GM19099 (cell line): ENCODE measurements around the gene TEAD4.

Experiments
- POLR2A ChIP-seq: IDR thresholded peaks from 3 replicates; pipeline ENCODE4 v1.6.1; 2011; ENCODE audit warnings: low read depth; ENCODE audit not compliant: insufficient read length; ENCODE audit errors: extremely low read depth

TEAD4 gene

DNA sequence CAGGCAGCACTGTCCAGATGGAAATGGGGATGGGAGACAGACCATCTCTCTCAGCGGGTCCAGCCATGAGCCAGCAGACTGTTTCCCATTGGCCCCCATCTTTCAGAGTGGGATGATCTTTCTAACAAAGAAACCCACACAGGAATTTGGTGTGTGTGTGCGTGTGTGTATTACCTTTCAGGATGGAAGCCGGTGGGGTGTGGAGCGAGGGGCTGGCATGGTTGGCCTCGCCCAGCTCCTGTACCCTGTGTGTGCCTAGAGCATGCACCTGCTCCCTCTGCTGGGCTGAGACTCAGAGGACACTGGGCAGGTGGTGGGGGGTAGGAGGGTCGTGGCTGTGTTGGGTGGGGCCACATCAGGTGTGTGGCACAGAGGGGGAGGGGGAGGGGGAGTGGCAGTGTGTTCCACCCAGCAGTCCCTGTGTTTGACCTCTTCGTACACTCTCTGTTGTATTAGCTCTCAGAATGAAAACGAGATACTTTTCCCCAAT lies 85.0 kb downstream of the TEAD4 start:
- TF ChIP-seq POLR2A = no peak

DNA sequence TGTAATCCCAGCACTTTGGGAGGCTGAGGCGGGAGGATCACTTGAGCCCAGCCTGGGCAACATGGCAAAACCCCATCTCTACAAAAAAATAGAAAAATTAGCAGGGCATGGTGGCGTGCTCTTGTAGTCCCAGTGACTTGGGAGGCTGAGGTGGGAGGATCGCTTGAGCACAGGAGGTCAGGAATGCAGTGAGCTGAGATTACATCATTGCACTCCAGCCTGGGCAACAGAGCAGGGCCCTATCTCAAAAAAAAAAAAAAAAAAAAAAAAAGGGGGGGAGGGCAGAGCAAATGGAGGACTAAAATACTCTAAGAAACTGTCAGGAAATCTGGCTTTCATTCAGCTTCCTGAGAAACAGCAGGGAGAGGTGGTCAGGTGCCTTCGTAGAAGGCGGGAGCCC lies 86.3 kb downstream of the TEAD4 start:
- no peak for TF ChIP-seq POLR2A

DNA sequence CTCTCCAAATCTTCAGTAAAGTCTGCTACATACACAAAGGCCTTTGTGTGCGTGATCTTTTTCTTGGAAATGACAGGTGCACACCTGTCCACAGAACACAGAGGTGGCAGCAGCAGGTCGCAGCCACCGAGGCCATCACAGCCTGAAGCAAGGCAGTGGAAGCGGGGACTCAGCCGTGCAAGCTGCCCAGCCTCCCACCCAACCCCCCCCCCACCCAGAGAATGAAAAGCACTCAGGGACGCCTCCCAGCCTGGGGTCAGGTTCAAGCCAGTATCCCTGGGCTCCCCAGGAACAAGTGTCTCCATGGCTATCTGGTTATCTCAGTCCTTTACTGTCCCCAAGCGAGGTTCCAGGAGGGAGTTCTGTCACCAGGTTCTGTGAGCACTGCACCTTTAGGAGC lies 86.8 kb downstream of the TEAD4 start:
- TF ChIP-seq POLR2A = no peak

DNA sequence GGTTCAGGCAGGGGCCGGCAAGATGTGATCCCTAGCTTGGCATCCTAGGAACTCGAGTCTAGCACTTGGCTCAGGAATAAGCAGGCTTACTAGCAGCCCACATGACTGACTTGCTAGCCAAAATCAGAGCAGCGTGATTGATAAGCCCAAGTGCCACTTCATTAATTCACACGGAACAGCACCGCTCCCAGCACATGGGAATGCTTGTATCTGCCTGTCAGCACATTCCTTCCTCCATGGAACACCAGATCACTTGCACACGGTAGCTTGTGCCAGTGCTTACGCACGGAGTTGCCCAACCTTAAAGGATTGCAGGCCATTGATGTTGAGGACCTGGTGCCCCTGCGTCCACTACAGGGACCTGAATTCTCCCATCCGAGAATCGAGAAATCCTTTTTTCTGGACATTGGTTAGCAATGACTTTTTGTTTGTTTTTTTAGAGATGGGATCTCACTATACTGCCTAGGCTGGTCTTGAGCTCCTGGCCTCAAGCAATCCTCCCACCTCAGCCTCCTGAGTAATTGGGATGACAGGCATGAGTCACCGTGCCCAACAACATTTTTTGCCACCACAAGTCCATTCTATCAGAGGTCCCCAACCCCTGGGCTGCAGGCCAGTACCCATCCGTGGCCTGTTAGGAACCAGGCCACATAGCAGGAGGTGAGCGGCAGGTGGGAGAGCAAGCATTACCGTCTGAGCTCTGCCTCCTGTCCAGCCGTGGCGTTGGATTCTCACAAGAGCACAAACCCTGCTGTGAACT lies 87.4 kb downstream of the TEAD4 start:
- no peak for TF ChIP-seq POLR2A

DNA sequence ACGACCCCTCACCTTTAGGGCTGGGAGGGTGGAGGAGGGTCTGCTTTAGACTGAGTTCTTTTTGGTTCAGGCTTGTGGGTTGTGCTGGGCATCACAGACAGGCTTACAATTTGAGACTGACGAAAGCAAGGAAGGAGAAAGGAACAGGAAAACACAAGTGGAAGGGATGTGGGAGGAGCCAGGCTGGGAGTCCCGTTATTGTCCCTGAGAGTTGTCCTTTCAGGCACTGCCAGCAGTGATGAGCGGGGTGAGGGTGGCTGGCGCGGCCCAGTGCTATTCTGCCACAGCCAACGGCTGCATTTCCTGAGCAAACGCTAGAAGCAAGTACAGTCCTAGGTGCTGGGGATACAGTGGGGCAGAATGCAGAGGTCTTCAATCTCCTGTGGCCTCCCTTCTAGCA lies 88.8 kb downstream of the TEAD4 start:
- TF ChIP-seq POLR2A = no peak

DNA sequence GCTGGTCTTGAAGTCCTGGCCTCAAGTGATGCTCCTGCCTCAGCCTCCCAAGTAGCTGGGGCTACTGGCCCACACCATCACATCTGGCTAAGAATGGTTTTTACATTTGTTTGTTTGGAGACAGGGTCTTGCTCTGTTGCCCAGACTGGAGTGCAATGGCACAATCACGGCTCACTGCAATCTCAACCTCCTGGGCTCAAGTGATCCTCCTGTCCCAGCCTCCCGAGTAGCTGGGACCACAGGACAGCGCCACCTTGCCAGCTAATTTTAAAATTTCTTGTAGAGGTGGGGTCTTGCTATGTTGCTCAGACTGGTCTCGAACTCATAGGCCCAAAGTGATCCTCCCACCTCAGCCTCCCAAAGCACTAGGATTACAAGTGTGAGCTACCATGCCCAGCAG lies 89.3 kb downstream of the TEAD4 start:
- no peak for TF ChIP-seq POLR2A

DNA sequence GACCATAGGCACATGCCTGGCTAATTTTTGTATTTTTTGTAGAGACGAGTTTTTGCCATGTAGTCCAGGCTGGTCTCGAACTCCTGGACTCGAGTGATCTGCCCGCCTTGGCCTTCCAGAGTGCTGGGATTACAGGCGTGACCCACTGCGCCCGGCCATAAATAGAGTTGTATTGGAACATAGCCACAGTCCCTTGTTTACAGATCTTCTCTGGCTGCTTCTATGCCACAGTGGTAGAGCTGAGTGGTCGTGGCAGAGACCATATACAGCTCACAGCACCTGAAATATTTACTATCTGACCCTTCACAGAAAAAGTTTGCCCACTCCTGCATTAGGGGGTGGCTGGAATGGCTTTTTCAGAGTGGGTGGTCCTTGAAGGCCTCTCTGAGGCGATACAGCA lies 90.0 kb downstream of the TEAD4 start:
- no peak for TF ChIP-seq POLR2A

DNA sequence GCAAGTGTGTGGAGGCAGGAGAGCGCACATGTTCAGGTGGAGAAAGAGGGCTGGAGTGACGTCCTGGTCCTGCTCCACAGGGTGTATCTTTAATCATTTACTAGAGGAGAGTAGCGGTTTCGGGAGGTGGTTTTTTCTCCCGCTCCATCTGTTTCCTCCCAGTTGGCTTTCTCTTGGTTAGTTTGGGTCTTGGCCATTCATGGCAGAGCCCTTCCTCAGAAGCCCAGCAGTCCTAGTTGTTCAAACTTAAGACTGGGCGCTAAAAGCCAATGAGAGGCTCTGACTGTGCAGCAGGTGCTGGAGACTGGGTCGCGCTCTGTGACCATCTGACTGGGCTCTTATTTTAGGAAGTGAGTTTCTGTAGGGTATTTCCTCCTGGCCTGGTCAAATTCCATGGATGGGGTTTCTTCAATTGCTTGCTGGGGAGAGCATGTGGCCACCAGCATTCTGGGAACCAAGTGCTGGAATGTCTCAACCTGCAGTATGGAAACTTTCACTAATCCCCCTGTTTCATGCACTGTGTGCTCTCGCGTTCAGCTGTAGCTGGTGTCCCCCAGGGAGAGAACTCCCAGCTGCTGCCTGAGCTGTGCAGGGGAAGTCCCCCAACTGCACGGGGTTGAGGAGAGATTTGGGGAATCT lies 90.5 kb downstream of the TEAD4 start:
- TF ChIP-seq POLR2A = no peak

DNA sequence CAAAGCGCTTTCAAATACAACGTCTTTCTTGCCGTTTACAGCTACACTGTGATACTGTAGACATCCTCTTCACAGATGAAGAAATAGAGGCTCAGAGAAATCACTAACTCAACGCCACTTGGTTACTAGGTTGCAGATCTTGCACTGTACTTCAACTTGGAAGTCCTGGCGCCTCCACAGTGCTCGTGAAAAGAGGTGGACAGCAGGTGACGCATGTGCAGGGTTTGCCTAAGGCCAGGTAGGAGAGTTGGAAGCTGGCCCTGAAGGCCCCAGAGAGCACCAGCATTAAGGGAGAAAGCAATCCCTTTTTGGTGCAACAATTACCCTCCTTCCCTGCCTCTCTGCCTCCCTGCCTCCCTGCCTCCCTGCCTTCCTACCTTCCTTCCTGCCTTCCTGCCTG lies 95.2 kb downstream of the TEAD4 start:
- TF ChIP-seq POLR2A = no peak

DNA sequence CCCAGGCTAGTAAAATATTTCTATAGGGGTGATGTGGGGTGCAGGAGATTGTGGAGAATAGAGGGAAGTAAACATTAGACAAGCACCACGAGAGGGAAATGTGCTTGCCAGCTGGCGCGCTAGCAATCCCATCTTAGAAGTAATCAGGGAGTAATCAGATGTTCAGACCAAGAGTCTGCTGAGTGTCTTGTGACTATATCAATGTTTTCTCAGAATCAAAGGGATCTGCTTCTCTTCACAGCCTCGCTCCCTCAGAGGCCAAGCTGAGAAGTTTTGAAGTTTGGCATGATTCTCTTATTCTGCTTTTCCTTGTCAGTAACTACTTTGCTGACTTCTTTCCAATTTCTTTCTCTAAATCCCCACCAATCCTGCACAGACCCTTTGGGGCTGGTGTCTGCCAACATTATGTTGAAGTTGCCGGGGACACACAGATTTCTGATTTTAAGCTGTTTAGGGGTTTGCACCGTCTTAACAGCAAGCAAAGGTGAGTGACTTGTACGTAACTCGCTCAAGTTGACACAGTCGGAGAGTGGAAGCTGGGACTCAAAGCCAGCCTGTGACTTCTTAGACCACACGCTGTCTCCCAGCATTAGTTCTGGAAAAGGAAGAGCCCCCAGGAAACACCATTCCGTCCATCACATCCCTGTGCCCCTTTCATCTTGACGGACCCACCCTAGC lies 96.0 kb downstream of the TEAD4 start:
- TF ChIP-seq POLR2A = no peak

DNA sequence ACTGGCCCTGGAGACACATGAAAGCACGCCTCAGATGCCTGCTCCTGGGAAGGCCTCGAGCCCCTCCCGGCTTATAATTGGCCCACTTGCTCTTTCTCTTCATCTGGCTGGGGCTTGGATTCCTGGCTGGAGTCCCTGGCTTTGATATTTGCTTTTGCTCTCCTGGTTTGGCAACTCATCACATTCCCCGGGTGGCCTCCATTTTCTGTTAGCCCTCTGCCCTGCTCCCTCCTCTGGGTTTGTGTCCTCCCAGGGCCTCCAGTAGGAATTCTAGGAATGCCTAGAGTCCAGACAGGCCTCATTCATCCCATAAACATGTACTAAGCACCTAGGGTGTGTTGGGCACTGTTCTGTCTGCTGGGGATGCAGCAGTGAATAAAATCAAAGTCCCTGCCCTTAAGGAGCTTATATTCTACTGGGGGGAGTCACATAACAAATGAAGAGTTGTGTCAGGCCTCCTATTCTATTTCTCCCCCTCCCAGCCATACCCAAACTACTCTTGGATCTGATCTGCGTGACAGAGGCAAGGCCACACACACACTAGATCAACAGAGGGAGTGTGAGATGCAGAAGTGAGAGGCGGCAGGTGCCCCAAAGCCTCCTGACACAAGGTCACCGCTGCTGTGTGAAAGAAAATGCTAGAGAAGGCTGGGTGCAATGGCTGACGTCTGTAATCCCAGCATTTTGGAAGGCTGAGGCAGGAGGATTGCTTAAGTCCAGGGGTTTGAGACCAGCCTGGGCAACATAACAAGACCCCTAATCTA lies 96.7 kb downstream of the TEAD4 start:
- no peak for TF ChIP-seq POLR2A

DNA sequence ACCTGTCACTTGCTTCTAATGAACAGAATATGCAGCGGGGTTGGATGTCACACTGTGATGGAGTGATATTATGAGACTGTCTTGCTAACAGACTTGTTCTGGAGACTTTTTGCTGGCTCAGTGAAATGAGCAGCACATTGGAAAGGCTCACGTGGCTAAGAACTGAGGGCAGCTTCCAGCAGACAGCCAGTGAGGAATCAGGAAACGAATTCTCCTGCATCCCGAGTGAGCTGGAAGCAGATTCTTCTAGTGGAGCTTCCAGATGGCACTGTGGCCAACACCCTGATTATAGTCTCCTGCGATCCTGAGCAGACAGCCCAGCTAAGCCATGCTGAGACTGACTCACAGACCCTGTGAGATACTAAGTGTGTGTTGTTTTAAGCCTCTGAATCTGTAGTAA lies 101.9 kb downstream of the TEAD4 start:
- TF ChIP-seq POLR2A = no peak

DNA sequence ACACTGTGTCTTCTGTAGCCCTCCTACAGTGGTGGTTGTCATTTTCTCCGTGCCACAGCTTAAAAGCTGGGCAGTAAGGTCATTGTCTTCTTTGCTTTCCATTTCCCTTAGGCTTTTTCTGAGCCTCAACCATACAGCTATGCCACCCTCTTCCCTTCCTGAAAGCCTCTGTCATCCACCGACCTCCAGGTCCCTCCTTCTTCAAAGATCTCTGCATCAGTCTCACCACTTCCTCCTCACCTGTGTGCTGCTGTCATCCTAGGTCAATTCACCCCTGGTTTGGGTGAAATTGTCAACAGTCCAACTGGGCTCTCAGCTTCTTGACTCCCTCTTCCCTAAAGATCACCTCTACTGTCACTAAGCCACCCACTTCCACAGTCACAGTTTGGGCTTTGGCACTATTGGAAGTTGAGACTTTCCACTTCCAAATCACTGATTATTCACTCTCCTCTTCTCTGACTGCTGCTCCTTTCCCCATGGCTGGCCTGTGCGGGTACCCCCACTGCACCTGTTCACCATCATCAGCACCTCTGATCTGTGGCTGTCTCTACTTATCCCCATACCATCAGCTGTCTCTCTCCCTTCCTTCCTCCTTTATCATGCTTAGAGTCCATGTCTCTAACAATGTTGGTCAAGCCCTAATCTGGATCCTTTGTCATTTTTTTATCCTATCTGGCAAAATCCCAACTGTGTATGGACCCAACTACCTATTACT lies 102.5 kb downstream of the TEAD4 start:
- TF ChIP-seq POLR2A = no peak

DNA sequence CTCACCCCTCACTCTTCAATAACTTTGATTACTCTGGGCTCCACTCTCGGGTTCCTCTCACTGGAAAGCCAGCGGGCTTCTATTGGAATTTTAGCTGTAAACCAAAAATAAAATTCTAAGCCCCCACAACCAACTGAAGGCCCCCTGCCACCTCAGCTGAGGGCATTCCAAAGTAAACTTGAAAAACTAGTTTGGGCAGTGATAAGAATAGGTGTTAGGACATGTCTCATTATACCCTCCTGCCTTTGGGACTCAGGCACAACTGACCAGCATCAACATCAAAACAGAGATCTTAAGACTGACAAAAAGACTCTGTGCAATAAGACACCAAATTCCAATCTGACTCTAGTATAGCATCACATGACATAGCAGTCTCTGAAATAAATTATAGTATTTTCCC lies 106.1 kb downstream of the TEAD4 start:
- no peak for TF ChIP-seq POLR2A

DNA sequence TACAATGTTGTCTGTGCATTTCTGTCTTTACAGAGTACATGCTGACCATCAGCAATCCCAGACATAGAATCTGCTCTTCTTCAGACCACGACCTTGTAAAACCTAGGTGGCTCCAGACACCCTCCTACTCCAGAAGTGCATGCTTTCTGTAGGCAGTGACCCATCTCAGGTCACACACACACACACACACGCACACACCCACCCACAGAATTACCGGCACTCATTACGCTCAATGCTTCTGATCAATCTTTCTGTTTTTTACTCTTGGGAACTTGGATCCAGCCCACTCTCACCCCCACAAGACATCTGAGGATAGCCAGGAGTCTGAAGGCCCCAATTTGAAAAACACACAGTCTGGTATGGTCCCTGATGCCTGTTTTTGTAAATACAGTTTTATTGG lies 110.5 kb downstream of the TEAD4 start:
- no peak for TF ChIP-seq POLR2A
